Daoy (cell line): ENCODE measurements around the gene IL1RN. TPM values are rescaled to one million over a fixed set of nuclear protein-coding genes. Genes with fewer than 3 reads are reported as not detected.
A peak's percentile ranks its signal among the peaks of the same experiment; 100 is the strongest.

Experiments
- DNase-seq: peaks from one replicate; pipeline ENCODE4 v3.0.0-alpha.2; 2015; ENCODE audit warnings: low read depth
- total RNA-seq: library from RNA; depleted of rRNA; stranded (reverse); fragments of >200 nt; shearing (Covaris generic); gene quantifications from 2 replicates; pipeline ENCODE4 v1.2.3, GENCODE V29; 2014

The IL1RN gene
- total RNA-seq, 1 experiment from 2014 or later, result not detected

- no peak for DNase-seq
These were observed 29.1 kb downstream of the IL1RN start for GRCh38 chr2:113156278-113157117.

GRCh38 chr2:113157118-113157896 lies 29.9 kb downstream of the IL1RN start:
- peak; percentile 35 for DNase-seq

- peak; percentile 50 for DNase-seq
These were observed 30.7 kb downstream of the IL1RN start for GRCh38 chr2:113157897-113158753.

GRCh38 chr2:113158884-113159553 lies 31.6 kb downstream of the IL1RN start:
- no peak for DNase-seq

GRCh38 chr2:113160248-113160647 lies 32.9 kb downstream of the IL1RN start:
- DNase-seq, result no peak

- no peak for DNase-seq
These were observed 33.6 kb downstream of the IL1RN start for GRCh38 chr2:113160962-113161361.

GRCh38 chr2:113162173-113162572 lies 34.8 kb downstream of the IL1RN start:
- DNase-seq, result no peak

GRCh38 chr2:113162869-113163268 lies 35.5 kb downstream of the IL1RN start:
- DNase-seq, result no peak

- DNase-seq, result no peak
These were observed 37.0 kb downstream of the IL1RN start for GRCh38 chr2:113164215-113164929.

- DNase-seq, result no peak
These were observed 37.7 kb downstream of the IL1RN start for GRCh38 chr2:113164930-113165585.

GRCh38 chr2:113166187-113166645 lies 38.8 kb downstream of the IL1RN start:
- DNase-seq, result no peak

GRCh38 chr2:113167115-113167932 lies 39.9 kb downstream of the IL1RN start:
- no peak for DNase-seq

- no peak for DNase-seq
These were observed 40.6 kb downstream of the IL1RN start for GRCh38 chr2:113167962-113168340.

GRCh38 chr2:113169002-113169530 lies 41.7 kb downstream of the IL1RN start:
- no peak for DNase-seq

- no peak for DNase-seq
These were observed 42.2 kb downstream of the IL1RN start for GRCh38 chr2:113169586-113169985.

- DNase-seq, result no peak
These were observed 44.1 kb downstream of the IL1RN start for GRCh38 chr2:113171334-113172075.

- no peak for DNase-seq
These were observed 45.5 kb downstream of the IL1RN start for GRCh38 chr2:113172721-113173541.
